ENCODE data around the gene ZYG11A. TPM values are rescaled to one million over a fixed set of nuclear protein-coding genes. Genes with fewer than 3 reads are reported as not detected.
A peak's percentile ranks its signal among the peaks of the same experiment; 100 is the strongest.
"Not testable (repeated sequence)": the region's sequence is repeated elsewhere in the genome, so short reads cannot be mapped to it uniquely, and the experiment has no call there.

ZYG11A gene
- not detected for total RNA-seq
- under 1 TPM in 1 of 3 donors, not detected in 2; 0.05 TPM for polyA plus RNA-seq
- 0.07 to 0.98 (median 0.15) reads per million in 6 experiments for total RNA-seq

DNA sequence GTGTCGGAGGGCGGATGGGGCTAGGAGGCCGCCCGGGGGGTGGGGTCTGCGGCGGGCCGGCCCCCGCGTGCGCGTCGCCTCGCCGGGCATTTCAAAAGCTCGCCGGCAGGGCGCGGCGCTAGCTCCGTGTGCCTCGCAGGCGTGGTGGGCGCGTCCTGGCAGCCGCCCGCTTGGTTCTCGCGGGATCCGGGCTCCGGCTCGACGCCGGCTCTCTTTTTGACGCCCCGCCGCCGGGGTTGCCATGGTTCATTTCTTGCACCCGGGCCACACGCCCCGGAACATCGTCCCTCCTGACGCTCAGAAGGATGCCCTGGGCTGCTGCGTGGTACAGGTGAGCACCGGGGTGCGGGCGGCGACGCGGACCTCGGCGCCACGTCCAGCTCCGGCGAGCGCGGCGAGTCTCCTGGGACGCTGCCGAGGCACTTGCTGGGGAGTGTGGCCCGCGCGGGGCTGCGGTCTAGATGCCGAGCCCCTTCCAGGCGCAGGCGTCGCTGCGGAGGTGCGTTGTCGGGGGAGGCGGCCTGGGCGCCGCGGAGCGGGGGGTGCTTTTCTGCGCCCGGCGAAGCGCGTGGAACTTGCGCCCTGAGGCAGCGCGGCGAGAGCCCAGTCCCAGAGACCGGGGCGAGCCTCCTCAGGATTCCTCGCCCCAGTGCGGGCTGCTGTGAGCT lies at the start of gene ZYG11A:
ZYG11A (plus strand) TSS at position 118 of the 668 bp plus-strand sequence; CDS start at position 242, 124 bp downstream.
- H3K36me3 Mint-ChIP-seq: no peaks in the 10 kb centered on the region
- H3K4me1 Mint-ChIP-seq: peaks cover 0 to 8% (median 2%) of the 10 kb centered on the region in 4 donors
- H3K9me3 Mint-ChIP-seq: peaks cover 0 to 2% (median 0%) of the 10 kb centered on the region in 9 donors
- peak; percentile 92 to 94 for ATAC-seq
- POLR2A ChIA-PET: interaction anchor here (0.6 kb wide), 1 partner anchor 117 kb away, joined by 3 read pairs; the partner anchor contains the start of gene ZYG11B
- H3K4me3 Mint-ChIP-seq: peak within 1 kb of the TSS; percentile 57 to 85 (median 76)
- peak within 1 kb of the TSS in 3 of 10 donors; percentile 56 to 74 (median 65) for H3K27ac Mint-ChIP-seq
- peak; percentile 39 to 82 (median 69) for DNase-seq
- H3K27me3 Mint-ChIP-seq: peaks cover 0 to 36% (median 21%) of the 10 kb centered on the region in 5 donors

DNA sequence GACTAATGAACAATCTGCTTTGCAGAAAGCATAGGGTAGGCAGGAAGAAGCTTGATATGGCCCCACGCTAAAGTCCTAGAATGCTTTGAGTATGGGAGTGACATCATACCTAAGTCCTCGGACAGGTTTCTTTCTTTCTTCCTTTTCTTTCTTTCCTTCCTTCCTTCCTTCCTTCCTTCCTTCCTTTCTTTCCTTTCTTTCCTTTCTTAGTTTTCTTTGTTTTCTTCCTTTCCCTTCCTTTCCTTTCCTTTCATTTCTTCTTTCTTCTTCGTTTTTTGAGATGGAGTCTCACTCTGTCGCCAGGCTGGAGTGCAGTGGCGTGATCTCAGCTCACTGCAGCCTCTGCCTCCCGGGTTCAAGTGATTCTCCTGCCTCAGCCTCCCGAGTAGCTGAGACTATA lies 48.8 kb upstream of the ZYG11A start:
- Mint-ChIP-seq H3K36me3 (peaks cover 4 to 67% (median 13%) of the 10 kb centered on the region in 3 donors), H3K27ac (peak overlapping the region in 3 of 10 donors; percentile 32 to 74 (median 70))
- POLR2A ChIA-PET, ATAC-seq, H3K9me3 Mint-ChIP-seq, H3K4me1 Mint-ChIP-seq, H3K27me3 Mint-ChIP-seq, H3K4me3 Mint-ChIP-seq, DNase-seq: not testable (repeated sequence)

DNA sequence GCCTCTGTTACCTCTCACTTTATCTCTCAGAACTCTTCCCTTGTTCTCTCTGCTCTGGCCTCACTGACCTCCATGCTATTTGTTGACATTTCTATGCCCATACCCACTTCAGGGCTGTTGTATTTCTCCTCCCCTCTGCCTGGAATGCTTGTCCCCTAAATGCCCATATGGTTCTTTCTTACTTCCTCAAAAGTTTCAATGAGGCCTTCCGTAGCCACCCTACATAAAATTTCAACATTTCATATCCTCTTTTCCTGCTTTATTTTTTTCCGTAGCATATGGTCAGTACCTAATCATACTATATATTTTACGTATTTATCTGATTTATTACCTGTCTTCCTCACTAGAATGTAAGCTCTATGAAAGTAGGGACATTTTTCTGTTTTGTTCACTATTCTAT lies 47.1 kb upstream of the ZYG11A start:
- Mint-ChIP-seq H3K4me3 (no peak overlapping the region), H3K27ac (peak overlapping the region in 2 of 10 donors; percentile 4 to 61), H3K27me3 (no peaks in the 10 kb centered on the region), H3K9me3 (no peaks in the 10 kb centered on the region), H3K4me1 (peaks cover 0 to 4% (median 0%) of the 10 kb centered on the region in 4 donors), H3K36me3 (peaks cover 4 to 62% (median 10%) of the 10 kb centered on the region in 3 donors)
- POLR2A ChIA-PET: no interaction called here
- DNase-seq (no peak), ATAC-seq (no peak)

DNA sequence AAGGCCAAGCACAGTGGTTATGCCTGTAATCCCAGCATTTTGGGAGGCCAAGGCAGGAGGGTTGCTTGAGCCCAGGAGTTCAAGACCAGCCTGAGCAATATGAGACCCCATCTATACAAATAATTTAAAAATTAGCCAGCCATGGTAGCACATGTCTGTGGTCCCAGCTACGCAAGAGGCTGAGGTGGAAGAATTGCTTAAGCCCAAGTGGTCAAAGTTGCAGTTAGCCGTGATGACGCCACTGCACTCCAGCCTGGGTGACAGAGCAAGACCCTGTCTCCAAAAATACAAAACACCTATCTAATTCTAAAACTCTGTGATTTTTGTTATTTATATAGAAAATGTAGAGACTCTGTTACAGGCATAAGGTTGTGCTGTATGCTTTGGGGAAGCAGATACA lies 44.2 kb upstream of the ZYG11A start:
- H3K4me1 Mint-ChIP-seq: peaks cover 0 to 4% (median 0%) of the 10 kb centered on the region in 4 donors
- no peaks in the 10 kb centered on the region for H3K9me3 Mint-ChIP-seq
- DNase-seq: no peak
- POLR2A ChIA-PET: no interaction called here
- no peak overlapping the region for H3K4me3 Mint-ChIP-seq
- H3K36me3 Mint-ChIP-seq: peaks cover 4 to 59% (median 8%) of the 10 kb centered on the region in 3 donors
- ATAC-seq: no peak
- no peaks in the 10 kb centered on the region for H3K27me3 Mint-ChIP-seq
- no peak overlapping the region for H3K27ac Mint-ChIP-seq

DNA sequence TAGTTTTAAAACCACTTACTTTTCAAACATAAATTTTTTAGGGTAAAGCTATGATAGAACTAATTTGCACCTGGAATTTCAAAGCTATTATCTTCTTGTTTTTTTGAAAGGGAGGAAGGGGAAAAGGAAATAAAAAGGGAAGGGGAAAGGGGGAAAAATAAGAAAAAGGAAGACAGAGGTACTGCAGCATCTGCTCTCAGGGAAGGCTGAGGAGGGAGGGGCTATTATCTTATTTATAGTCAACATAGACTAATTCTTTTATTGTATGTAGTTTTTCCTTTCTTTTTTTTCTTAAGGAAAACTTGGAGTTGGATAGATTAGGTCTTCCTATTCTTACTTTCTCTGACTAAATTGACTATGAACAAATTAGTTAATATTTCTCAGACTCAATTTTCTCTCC lies 41.5 kb upstream of the ZYG11A start:
- POLR2A ChIA-PET: no interaction called here

DNA sequence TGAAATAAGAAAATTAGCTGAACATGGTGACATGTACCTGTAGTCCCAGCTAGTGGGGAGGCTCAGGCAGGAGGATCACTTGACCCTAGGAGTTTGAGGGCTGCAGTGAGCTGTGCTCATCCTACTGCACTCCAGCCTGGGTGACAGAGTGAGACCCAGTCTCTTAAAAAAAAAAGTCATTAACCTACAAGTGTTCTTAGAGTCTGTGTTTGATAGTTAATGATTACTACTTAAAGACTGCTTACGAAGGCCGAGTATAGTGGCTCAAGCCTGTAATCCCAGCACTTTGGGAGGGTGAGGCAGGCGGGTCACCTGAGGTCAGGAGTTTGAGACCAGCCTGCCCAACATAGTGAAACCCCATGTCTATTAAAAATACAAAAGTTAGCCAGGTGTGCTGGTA lies 38.5 kb upstream of the ZYG11A start:
- peaks cover 0 to 46% (median 0%) of the 10 kb centered on the region in 3 donors for H3K36me3 Mint-ChIP-seq
- H3K9me3 Mint-ChIP-seq, POLR2A ChIA-PET, DNase-seq, H3K4me3 Mint-ChIP-seq, H3K4me1 Mint-ChIP-seq, H3K27ac Mint-ChIP-seq, ATAC-seq, H3K27me3 Mint-ChIP-seq: not testable (repeated sequence)

More for the DNA sequence above, 41.5 kb upstream of the ZYG11A start:
- no peaks in the 10 kb centered on the region for H3K9me3 Mint-ChIP-seq
- ATAC-seq (no peak), DNase-seq (no peak)
- H3K27me3 Mint-ChIP-seq: no peaks in the 10 kb centered on the region
- H3K4me3 Mint-ChIP-seq: no peak overlapping the region
- H3K27ac Mint-ChIP-seq: peak overlapping the region in 1 of 10 donors; percentile 22
- H3K36me3 Mint-ChIP-seq: peaks cover 4 to 54% (median 5%) of the 10 kb centered on the region in 3 donors
- no peaks in the 10 kb centered on the region for H3K4me1 Mint-ChIP-seq

DNA sequence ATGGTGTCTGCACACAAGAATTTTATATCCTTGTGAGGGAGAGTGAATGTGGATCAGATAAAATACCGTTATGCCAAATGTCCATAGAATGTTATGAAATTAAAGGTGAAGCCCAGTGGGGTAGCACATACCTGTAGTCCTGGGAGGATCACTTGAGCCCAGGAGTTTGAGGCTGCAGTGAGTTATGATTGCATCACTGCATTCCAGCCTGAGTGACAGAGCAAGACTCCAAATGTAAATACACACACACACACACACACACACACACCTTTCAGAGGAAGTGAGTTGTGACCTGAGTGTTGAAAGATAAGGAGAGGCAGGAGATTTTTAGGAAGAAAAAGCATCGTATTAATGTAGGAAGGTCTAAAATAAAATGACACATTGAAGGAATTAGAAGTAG lies 28.1 kb upstream of the ZYG11A start:
- POLR2A ChIA-PET: no interaction called here
- no peaks in the 10 kb centered on the region for H3K27me3 Mint-ChIP-seq
- no peak for ATAC-seq
- H3K4me3 Mint-ChIP-seq: no peak overlapping the region
- DNase-seq: no peak
- no peaks in the 10 kb centered on the region for H3K4me1 Mint-ChIP-seq
- no peak overlapping the region for H3K27ac Mint-ChIP-seq
- H3K36me3 Mint-ChIP-seq: peaks cover 0 to 77% (median 12%) of the 10 kb centered on the region in 3 donors
- H3K9me3 Mint-ChIP-seq: no peaks in the 10 kb centered on the region

DNA sequence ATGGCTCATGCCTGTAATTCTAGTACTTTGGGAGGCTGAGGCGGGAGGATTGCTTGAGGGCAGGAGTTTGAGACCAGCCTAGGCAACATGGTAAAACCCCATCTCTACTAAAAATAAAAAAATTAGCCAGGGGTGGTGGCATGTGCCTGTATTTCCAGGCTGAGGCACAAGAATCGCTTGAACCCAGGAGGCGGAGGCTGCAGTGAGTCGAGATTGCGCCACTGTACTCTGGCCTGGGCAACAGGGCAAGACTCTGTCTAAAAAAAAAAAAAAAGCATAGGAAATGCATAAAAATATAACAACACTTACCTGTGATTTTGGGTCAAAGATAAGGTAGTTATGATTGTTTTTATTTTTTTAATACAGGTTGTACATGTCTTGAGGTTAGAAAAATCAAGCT lies 21.7 kb upstream of the ZYG11A start:
- H3K4me1 Mint-ChIP-seq, ATAC-seq, H3K27ac Mint-ChIP-seq, H3K9me3 Mint-ChIP-seq, DNase-seq, H3K4me3 Mint-ChIP-seq, H3K27me3 Mint-ChIP-seq, POLR2A ChIA-PET: not testable (repeated sequence)
- peaks cover 2 to 46% (median 4%) of the 10 kb centered on the region in 3 donors for H3K36me3 Mint-ChIP-seq

DNA sequence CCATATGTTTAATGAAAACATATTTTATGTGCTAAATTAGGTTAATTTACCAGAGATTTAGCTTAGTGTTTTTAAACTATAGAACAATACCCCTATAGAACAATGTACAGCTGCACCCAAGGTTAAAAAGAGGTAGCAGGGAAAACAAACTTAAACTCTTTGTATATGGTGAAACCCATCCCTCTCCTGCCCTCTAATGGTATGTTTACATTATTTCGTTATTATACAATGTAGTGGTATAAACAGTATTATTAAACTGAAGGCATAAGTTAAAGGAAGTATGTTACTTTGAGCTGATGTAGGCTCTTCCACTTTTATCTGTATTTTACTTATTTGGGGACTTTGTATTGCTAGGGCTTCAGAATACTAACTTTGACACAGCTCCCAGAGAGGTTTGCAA lies 16.7 kb upstream of the ZYG11A start:
- Mint-ChIP-seq H3K9me3 (no peaks in the 10 kb centered on the region), H3K27ac (peak overlapping the region in 2 of 10 donors; percentile 3 to 36), H3K36me3 (peaks cover 0 to 16% (median 4%) of the 10 kb centered on the region in 3 donors), H3K4me3 (no peak overlapping the region), H3K27me3 (no peaks in the 10 kb centered on the region), H3K4me1 (no peaks in the 10 kb centered on the region)
- POLR2A ChIA-PET: no interaction called here
- ATAC-seq (peak in 1 of 2 donors; percentile 43), DNase-seq (no peak)

DNA sequence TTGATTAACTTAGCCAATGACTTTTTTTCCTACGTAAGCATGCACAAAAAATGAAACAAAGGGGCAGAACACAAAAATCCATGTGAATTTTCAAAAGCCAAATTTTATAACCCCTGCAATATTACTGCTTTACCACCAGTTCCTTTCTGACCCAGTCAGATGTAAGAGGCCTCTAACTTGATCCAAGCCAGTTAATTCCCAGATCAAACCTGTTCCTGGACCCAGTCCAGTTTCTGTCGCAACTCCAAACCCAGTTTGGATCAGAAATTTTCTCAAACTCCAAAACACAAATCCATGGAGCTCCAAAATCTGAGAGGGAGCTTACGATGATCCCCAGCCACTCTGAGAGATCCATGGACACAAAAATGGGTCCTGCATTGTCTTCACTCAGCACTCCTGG lies 7.8 kb upstream of the ZYG11A start:
- H3K4me3 Mint-ChIP-seq: no peak overlapping the region
- no peak overlapping the region for H3K27ac Mint-ChIP-seq
- POLR2A ChIA-PET: no interaction called here
- H3K27me3 Mint-ChIP-seq: peaks cover 4 to 22% (median 10%) of the 10 kb centered on the region in 5 donors
- no peaks in the 10 kb centered on the region for H3K4me1 Mint-ChIP-seq
- no peaks in the 10 kb centered on the region for H3K9me3 Mint-ChIP-seq
- no peak for ATAC-seq
- no peaks in the 10 kb centered on the region for H3K36me3 Mint-ChIP-seq
- no peak for DNase-seq

DNA sequence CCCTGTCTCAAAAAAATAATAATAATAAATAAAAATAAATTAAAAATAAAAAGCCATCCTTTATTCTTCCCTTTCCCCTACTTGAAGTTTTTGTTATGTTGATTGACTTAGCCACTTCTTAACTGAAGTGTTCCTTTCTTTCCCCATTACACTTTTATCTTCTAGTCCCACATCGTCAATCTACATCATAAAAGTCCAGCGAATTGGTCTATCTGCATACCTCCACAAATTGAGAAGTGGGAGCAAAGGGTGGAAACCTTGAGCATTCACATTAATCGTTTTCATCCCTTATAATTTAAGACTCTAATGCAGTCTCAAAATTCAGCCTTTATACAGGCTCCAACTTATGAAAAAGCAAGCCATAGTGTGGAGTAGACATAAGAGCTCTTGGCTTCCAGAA lies 6.5 kb upstream of the ZYG11A start:
- Mint-ChIP-seq H3K27me3 (peaks cover 6 to 22% (median 11%) of the 10 kb centered on the region in 5 donors), H3K9me3 (no peaks in the 10 kb centered on the region), H3K36me3 (no peaks in the 10 kb centered on the region), H3K27ac (no peak overlapping the region), H3K4me1 (no peaks in the 10 kb centered on the region), H3K4me3 (no peak overlapping the region)
- POLR2A ChIA-PET: no interaction called here
- DNase-seq (no peak), ATAC-seq (no peak)

DNA sequence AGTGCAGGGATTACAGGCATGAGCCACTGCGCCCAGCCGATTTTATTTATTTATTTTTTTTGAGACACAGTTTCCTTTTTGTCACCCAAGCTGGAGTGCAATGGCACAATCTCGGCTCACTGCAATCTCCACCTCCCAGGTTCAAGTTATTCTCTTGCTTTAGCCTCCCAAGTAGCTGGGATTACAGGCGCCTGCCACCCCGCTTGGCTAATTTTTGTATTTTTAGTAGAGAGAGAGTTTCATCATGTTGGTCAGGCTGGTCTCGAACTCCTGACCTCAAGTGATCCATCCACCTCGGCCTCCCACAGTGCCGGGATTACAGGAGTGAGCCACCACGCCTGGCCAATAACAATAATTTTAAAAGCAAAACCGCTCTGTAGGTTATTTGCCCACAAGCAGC lies 3.4 kb upstream of the ZYG11A start:
- H3K9me3 Mint-ChIP-seq, H3K4me3 Mint-ChIP-seq, H3K36me3 Mint-ChIP-seq, POLR2A ChIA-PET, DNase-seq, H3K4me1 Mint-ChIP-seq, ATAC-seq, H3K27ac Mint-ChIP-seq: not testable (repeated sequence)
- peaks cover 13 to 31% (median 22%) of the 10 kb centered on the region in 5 donors for H3K27me3 Mint-ChIP-seq

DNA sequence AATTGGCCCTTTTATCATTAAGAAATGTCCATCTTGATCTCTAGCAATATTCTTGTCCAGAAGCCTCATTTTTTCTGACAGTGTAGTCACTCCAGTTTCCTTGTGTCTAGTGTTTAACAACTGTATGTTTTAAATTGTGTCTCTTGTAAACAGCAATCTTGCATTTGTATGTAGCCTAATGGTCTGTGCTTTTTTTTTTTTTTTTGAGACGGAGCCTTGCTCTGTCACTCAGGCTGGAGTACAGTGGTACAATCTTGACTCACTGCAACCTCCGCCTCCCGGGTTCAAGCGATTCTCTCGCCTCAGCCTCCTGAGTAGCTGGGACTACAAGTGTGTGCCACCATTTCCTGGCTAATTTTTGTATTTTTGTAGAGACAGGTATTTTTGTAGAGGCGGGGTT lies 2.6 kb downstream of the ZYG11A start:
- H3K4me3 Mint-ChIP-seq, ATAC-seq, H3K4me1 Mint-ChIP-seq, H3K36me3 Mint-ChIP-seq, DNase-seq, H3K9me3 Mint-ChIP-seq, POLR2A ChIA-PET, H3K27ac Mint-ChIP-seq: not testable (repeated sequence)
- peaks cover 0 to 37% (median 21%) of the 10 kb centered on the region in 5 donors for H3K27me3 Mint-ChIP-seq
